GM19467 (cell line): ENCODE data around the gene LRRC10.

Experiments used
- ATAC-seq: cut with Tn5 transposase; IDR thresholded peaks from one replicate; pipeline ENCODE4 v1.9.1; 2021; ENCODE audit warnings: mild to moderate bottlenecking, moderate library complexity; ENCODE audit not compliant: unreplicated experiment

LRRC10 gene

GRCh38 chr12:69610729-69611128 lies at the start of gene LRRC10:
TSS of gene LRRC10 (minus strand) at chr12:69610907. CDS start at chr12:69610838, 69 bp downstream.
- no peak for ATAC-seq

DNA sequence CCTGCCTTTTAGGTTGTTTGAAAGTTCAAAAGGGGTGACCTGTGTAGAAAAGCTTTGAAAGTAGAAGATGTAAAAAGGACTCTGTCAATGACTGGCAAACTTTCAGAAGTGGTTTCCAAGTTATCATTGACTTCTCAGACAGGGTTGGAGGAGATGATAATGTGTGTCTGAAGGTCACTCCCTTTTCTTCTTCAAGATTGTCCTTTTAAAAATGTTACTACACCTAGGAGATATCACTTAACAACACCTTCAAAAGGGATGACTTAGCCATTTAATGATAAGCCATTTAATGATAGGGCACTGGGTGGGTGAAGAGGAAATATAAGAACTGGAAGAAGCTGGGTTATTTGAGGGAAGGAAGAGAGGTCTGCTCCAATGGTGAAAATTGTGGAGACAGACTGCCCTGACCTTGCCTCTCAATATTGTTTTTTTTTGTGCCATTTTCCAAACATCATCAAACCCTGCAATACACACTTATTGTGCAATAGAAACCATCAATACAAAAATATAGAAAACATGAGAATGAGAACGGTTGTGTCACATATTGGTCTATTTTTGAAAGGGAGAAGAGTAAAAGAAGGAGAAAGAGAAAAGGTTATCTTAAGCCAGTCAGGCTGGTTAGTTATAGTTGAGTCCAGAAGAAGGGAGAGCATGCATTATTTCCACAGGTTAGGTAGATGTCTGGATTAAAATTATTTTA lies 49.6 kb upstream of the LRRC10 start:
- ATAC-seq = no peak

GRCh38 chr12:69658203-69658602 lies 47.5 kb upstream of the LRRC10 start:
- no peak for ATAC-seq

GRCh38 chr12:69657376-69658137 lies 46.9 kb upstream of the LRRC10 start:
- ATAC-seq = no peak

DNA sequence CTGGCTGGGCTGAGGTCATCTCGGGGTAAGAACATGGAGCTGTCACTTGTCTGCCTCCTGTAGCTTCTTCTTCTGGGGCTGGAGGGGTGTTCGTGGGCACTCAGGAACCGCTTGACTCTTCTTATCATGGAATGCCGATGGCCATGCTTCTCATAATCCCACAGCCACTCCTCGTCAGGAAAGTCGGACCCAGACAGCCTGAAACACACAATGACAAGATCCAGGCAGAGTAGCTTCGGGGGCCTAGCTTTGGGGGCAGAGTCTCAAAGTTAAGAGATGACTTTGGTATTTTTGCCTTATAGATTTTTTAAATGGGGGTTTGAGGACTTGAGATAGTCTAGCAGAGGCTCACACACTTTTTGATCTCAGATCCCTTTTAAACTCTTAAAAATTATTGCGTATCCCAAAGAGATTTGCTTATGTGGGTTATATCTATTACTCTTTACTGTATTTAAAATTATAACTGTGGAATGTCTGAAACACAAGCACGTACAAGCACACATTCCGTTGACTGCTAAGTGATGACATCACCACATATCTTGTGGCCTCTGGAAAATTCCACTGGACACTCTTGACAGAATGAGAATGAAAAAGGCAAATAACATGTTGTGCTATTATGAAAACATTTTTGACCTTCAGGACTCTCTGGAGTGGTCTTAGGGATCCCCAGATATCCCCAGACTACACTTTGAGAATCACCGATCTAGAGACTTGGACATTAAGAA lies 45.1 kb upstream of the LRRC10 start:
- ATAC-seq = no peak

DNA sequence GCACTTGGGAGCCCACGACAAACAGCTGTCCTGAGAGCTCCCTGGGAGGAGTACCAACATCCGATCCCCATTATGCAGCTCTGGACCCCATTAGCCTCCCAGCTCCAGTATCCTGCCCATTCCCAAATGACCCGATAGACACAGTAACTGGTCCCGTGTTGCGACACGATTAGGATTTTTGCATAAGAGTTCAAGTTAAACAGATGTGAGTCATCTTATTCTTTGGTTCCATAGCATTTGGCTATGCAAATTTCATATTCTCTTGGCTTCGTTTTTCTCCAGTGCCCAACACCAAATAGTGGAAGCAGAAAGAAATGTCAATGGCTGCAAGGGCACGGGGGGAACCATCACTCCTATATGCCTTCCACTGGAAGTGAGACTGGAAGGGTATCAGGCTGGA lies 43.0 kb upstream of the LRRC10 start:
- ATAC-seq = no peak

- ATAC-seq = no peak
Measured at GRCh38 chr12:69651922-69652321, 41.2 kb upstream of the LRRC10 start.

DNA sequence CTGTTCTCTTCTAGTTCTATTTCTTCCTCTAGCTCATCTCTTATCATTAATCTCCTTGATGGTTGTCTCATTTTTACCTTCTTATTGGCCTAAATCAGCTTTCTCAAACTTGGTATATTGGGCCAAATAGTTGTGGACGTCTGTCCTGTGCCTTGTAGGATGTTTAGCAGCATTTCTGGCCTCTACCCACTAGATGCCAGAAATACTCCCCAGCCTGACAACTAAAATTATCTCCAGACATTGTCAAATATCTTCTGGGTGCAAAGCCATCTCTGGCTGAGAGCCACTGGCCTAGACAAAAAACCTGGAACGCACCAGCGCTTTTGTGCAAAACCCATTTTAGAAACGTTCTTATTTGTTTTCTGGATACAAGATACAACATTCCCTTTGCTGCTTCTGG lies 38.8 kb upstream of the LRRC10 start:
- ATAC-seq = no peak

GRCh38 chr12:69648476-69648875 lies 37.8 kb upstream of the LRRC10 start:
- no peak for ATAC-seq

DNA sequence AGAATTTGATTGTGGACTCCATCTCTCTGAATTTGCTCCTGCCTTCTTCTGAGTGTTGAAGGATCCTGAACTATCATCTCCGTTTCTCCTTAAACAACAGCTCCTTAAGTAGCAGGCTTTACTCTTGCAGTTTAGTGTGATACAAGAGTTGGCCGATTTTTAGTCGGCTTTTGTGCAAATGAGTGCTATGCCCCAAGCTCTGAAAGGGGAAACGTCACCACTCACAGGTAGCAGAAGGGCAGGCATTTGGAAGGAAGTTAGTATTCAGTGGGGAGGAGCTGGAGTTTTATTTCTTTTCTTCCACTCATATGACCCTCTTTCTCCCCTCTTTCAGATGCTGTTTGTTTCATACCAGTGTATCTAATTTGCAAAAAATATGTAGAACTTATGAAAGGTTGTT lies 36.5 kb upstream of the LRRC10 start:
- no peak for ATAC-seq

- no peak for ATAC-seq
Measured at GRCh38 chr12:69645031-69645430, 34.3 kb upstream of the LRRC10 start.

DNA sequence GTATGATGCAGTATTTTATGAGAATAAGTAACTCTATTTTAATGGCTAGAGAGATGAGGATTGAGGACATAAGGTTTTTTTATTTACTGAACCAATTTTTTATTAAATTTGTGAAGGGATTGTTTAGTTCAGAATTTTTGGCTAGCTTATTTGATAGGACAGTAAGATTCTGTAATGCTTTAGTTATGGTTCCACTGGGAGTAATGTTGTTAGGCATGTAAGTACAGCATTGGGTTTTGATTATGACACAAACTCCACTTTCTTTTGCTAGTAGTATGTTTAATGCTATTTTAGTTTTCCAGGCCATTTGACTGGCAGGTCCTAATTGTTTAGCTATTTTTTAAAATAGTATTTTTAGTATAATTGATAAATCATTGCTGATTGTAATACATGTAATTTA lies 33.8 kb upstream of the LRRC10 start:
- ATAC-seq = no peak

- ATAC-seq = no peak
Measured at GRCh38 chr12:69642531-69642930, 31.8 kb upstream of the LRRC10 start.

- no peak for ATAC-seq
Measured at GRCh38 chr12:69641546-69641945, 30.8 kb upstream of the LRRC10 start.

DNA sequence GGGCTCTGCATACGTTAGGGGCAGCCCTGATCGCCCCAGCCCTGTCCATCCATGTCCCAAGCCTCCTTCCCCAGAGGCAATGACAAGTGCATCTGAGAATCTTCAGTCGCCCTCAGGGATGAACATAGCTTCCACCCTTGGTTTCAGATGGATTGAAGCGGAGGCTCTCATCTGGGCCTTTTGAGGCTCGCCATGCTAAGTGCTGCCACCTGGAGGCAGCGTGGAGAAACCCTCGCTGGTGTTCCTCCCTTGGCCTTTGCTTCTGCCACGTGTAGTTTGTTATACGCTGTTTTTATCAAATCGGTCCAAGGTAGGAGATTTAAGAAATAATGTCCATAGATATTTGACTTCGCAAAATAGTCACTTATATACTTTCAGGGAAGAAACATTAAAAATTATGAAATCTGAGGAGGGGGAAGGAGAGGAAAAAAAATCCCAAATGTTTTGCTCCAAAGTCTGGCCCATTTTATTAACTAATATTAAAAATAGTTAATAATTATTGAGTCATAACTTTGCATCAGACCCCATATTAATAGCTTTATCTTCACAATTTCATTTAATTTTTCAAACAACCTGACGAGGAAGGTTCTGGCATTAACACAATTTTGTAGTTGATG lies 28.8 kb upstream of the LRRC10 start:
- peak; percentile 94 for ATAC-seq

DNA sequence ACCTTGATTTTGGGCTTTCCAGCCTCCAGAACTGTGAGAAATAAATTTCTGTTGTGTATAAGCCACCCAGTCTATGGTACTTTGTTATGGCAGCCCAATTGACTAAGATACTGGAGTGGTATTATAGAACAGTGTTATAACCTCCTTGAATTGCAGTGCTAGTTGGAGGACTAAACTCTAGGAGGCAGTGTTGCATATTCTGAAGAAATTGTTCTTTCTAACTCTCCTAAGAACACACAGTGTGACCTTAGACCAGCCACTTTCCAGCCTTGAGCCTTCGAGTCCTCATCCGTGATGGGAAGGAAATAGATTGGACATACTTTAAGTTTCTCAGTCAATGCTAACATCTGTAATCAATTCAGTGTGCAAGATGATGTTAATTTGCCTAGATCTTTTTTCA lies 22.4 kb upstream of the LRRC10 start:
- no peak for ATAC-seq

DNA sequence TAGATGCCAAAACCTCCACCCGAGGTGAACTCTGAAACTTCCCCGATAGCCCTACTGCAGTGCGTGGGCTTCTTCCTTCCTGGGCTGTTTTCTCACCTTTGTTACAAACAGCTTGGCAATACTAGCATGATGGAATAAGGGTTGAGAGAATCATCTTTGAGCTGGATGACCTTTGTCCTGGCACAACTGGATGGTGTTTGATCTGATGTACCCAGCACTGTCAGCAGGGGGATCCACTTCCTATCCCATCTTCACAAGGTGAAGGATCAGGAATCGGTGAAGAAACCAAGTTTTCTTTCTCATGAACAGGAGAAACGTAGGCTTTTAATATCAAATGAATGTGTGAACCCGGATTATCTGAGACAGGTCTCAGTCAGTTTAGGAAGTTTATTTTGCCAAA lies 19.5 kb upstream of the LRRC10 start:
- no peak for ATAC-seq

DNA sequence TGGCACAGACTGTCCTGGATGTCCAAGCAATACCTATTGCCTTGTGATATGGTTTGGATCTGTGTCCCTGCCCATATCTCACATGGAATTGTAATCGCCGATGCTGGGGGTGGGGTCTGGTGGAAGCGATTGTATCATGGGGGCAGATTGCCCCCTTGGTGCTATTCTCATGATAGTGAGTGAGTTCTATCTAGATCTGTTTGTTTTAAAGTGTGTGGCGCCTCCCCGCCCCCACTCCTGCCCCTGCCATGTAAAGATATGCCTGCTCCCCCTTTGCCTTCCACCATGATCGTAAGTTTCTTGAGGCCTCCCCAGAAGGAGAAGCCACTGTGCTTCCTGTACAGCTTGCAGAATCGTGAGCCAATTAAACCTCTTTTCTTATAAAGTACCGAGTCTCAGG lies 16.8 kb upstream of the LRRC10 start:
- ATAC-seq = no peak

DNA sequence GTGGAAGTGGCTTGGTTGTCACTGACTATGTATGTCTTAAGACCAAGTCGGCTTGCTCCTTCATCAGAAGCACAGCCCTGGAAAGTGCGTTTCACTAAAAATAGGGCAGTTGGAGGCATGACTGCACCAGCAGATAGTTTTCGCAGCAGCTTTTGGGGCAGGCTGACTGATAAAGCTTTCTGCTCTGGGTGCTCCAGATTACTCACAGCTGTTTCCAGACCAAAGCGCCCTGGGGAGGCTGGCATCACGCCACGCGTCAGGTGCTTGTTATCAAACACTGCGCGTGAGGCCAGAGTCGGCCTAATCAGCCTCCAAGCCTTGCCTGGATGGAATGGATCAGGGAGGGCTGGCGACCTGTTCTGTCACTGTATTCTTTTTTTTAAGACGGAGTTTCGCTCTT lies 13.3 kb upstream of the LRRC10 start:
- no peak for ATAC-seq

DNA sequence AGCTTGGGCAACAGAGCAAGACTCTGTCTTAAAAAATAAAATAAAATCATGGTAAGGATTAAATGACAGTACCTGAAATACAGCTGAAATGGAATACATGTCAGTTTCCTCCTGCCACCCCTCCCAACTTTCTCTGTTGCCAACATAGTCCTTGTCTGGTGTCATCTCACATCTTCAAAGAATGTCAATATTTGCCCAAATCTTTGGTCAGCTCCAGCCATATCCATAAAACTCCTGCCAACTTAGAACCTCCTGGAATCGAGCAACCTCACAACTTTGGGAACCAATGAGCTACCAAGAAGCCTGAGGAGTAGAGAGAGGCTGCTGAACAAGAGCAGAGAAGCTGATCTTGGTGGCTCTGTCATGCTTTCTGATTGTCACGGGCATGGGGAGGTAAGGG lies 10.8 kb upstream of the LRRC10 start:
- ATAC-seq = no peak

DNA sequence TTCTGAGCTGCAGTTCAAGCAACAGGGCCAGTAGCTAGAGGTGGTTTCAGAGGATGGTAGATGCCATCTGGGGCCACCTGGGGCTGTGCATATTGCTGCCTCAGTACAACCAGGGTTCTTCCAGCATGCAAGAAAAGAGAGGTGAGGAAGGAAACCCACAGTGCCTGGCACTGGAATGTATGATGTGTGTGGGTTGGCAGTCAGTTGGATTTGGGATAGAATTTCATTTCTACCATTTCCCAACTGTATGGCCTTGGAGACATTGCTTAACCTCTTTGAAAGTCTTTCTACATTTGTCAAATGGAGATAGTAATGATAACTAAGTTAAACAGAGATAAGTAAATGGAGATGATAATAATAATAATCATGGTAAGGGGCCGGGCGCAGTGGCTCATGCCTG lies 10.2 kb upstream of the LRRC10 start:
- no peak for ATAC-seq
